ENCODE data around the gene USP7.

DNA sequence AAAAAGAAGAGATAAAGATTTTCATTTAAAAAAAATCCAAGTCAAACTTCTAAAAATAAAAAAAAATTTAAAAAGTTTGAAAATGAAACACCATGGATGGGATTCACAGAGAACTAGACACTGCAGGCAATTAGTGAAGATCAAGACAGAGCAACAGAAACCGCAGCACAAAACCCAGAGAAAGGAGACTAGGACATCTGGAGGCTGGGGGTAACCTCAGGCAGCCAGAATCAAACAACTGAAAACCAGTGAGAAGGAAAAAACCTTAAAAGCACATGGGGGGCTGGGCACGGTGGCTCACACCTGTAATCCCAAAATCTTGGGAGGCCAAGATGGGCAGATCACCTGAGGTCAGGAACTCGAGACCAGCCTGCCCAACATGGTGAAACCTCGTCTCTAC lies 50.9 kb downstream of the USP7 start:
- TF ChIP-seq, protein P1, sequence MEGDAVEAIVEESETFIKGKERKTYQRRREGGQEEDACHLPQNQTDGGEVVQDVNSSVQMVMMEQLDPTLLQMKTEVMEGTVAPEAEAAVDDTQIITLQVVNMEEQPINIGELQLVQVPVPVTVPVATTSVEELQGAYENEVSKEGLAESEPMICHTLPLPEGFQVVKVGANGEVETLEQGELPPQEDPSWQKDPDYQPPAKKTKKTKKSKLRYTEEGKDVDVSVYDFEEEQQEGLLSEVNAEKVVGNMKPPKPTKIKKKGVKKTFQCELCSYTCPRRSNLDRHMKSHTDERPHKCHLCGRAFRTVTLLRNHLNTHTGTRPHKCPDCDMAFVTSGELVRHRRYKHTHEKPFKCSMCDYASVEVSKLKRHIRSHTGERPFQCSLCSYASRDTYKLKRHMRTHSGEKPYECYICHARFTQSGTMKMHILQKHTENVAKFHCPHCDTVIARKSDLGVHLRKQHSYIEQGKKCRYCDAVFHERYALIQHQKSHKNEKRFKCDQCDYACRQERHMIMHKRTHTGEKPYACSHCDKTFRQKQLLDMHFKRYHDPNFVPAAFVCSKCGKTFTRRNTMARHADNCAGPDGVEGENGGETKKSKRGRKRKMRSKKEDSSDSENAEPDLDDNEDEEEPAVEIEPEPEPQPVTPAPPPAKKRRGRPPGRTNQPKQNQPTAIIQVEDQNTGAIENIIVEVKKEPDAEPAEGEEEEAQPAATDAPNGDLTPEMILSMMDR (IDR thresholded peaks at IDR 0.05) = no peak
- TF ChIP-seq POLR2A (IDR thresholded peaks at IDR 0.05) = no peak

Measured in Peyer's patch (tissue), 4 donors.